Endothelial cell of hepatic sinusoid (primary cell): ENCODE results near the gene SLC6A15.

Experiments
- in situ Hi-C: cut with HindIII; loops from 2 replicates; pipeline ENCODE4 v1.10.0; 2017; ENCODE audit warnings: low sequenced_read_pairs

SLC6A15 gene

DNA sequence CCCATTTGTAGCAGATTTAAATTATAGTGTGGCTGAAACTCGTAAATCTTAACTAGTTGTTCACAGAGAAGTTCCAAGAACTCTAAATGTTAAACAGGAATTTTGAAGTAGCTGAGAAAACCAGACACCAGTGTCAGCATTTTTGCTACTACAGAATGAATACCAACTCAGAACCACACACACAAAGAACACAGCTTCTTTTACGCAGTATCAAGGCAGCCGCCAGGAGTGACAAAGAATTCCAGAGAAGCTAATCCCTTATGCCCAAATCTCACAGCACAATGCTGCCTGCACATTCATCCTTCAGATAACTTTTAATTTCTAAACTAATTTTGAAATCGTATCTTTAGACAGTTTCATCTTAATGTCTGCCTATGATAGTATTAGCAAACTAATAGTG is 37.4 kb downstream of the SLC6A15 start:
- in situ Hi-C loops: no loop called here

DNA sequence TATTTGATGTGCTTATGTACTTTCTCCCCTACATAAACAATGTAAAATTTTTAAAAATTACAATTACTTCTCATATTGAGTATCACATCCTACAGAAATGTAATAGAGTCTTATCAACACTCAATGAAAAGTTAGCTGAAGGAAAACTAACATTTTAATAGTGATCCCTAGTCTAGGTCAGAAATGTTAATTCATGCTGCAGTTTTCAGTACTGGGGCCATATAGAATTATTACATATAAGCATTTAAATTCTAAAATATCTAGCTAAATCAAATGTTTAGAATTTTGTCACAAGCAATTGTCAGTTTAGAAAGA is 37.8 kb downstream of the SLC6A15 start:
- in situ Hi-C loops: no loop called here

GRCh38 chr12:84874125-84874824 is 38.3 kb downstream of the SLC6A15 start:
- in situ Hi-C loops: no loop called here

GRCh38 chr12:84862186-84862585 is 50.4 kb downstream of the SLC6A15 start:
- in situ Hi-C loops: no loop called here

DNA sequence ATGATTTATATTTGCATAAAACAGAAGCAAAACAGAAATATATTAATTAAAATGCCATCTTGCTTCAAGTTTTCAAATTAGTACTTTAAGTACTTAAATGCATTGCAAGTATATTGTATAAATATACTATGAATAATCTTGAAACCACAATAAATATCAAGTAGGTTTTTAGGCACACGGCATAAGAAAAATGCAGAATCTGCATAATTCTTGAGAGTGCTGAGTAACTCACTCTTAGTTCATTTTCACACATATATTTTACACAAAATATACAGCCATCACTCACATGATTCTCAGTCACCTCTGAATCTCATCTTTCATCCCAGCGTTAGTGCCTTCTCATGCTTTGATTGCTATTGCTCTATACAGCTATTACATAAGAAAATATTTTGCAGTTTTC is 51.9 kb downstream of the SLC6A15 start:
- in situ Hi-C loops: no loop called here

- in situ Hi-C loops: no loop called here
Measured at GRCh38 chr12:84858796-84859195, 53.8 kb downstream of the SLC6A15 start.

DNA sequence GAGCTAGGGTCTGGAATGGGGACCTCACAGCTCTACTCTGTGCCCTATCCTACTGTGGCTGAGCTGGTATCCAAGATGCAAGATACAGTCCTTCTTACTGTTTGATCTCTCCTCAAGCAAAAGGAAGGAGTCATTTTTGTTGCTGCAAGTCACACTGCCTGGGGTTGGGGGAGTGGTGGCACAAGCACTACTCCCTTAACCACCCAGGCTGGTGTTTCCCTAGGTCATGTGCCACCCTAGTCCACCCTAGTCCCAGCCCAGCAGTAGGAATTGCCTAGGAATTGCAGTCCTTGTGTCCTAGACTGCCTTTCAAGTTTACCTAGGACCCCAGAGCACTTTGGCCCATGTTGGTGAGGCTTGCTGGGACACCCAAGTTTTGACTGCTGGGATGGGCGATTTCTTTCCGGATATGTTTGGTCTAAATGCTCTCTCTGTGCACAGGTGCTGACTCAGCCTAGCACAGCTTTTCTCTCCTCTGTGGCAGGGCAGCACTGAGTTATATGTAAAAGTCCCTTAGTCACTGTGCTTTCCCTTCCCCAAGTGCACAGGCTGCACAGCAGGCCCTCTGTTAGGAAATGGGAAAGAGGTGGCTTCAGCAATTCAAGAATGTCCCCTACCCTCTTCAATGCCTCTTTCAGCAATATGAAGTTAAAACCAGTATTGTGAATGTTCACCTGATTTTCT is 54.9 kb downstream of the SLC6A15 start:
- in situ Hi-C loops: no loop called here

DNA sequence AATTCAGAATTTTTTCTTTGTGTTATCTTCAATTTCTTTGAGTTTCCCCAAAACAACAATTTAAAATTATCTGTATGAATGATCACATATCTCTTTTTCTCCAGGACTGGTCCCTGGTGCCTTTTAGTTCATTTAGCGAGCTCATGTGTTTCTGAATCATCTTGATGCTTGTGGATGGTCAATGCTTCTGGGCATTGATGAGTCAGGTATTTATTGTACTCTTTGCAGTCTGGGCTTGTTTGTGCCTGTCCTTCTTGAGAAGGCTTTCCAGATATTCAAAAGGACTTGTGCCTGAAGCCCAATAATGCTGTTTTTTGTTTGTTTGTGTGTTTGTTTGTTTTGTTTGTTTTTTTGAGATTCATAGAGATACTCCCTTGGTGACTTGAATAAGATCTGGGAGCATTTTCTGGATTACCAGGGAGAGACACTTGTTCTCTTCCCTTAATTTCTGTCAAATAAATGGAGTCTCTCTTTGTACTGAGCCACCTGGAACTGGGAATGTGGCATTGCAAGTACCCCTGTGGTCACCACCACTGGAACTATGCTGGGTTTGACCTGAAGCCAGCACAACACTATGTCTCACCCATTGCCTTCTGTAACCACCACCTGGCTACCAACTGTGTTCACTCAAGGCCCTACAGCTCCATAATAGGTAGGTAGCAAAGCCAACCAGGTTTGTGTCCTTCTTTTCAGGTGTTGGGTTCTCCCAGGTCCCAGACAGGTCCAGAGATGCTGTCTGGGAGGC is 56.3 kb downstream of the SLC6A15 start:
- in situ Hi-C loops: no loop called here

- in situ Hi-C loops: no loop called here
Measured at GRCh38 chr12:84843593-84844144, 68.9 kb downstream of the SLC6A15 start.

- in situ Hi-C loops: no loop called here
Measured at GRCh38 chr12:84842406-84843013, 70.1 kb downstream of the SLC6A15 start.

GRCh38 chr12:84841591-84841990 is 71.0 kb downstream of the SLC6A15 start:
- in situ Hi-C loops: no loop called here

- in situ Hi-C loops: no loop called here
Measured at GRCh38 chr12:84840356-84840755, 72.2 kb downstream of the SLC6A15 start.

GRCh38 chr12:84826925-84827324 is 85.7 kb downstream of the SLC6A15 start:
- in situ Hi-C loops: no loop called here

GRCh38 chr12:84825149-84825548 is 87.5 kb downstream of the SLC6A15 start:
- in situ Hi-C loops: no loop called here

DNA sequence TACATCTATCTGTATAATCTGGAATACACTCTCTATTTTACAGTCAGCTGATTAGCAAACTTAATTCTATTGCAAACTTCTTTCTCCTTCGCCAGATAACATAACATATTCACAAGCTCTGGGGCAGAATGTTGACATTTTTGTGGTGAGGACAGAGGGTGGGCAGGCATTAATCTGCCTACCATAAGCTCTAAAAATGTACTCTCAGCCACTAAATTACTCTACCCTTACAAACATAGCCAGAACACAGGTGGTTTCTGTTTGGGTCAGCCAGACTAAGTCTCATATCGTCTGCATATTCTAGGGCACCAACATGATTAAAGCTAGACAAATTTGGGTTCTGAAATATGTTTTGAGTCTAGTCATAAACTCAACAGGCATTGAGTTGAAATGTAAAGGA is 90.1 kb downstream of the SLC6A15 start:
- in situ Hi-C loops: no loop called here

DNA sequence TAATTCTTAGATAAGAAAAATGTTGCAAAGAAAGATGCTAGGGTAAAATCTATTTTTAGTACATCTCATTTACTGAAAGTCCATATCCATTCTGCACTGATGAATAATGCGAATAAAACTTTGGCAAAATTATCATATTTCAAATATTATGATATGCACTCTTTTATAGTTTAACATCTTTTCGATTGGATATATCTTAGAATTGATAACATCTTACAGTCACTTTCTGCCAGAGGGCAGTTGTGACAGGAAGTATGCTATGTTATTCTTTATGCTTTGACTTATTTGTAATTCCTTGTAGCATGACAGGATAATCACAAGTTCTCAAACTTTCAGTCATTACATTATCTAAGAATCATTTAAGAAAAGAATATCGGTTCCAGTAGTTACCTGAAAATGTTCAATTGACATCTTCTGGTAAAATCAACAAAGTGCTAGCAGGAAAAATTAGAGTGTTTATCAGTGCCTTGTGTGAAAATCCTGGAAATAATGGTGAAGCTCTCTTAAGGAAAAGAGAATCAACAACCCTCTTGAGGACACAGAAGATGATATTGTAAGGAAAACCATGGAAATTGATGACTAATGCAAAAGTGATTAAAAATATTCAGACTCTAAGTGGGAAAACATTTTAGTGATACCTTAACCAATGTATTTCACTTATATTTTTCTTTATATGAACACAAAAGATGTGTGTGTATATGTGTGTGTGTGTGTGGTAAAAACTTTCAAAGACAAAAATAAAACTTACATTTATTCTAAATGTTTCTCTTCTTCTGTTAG is 95.5 kb downstream of the SLC6A15 start:
- in situ Hi-C loops: no loop called here

GRCh38 chr12:84814664-84815245 is 97.8 kb downstream of the SLC6A15 start:
- in situ Hi-C loops: no loop called here

GRCh38 chr12:84813780-84814663 is 98.6 kb downstream of the SLC6A15 start:
- in situ Hi-C loops: no loop called here

GRCh38 chr12:84811291-84811690 is 101.3 kb downstream of the SLC6A15 start:
- in situ Hi-C loops: no loop called here
